GM20000 (cell line): ENCODE measurements around the gene PEA15.

Source experiments
- DNase-seq: peaks from one replicate; pipeline ENCODE4 v3.0.0; 2012; ENCODE audit warnings: low spot score
- CTCF ChIP-seq: IDR thresholded peaks from 2 replicates; pipeline ENCODE4 v1.5.1; 2012; ENCODE audit warnings: mild to moderate bottlenecking, control low read depth; ENCODE audit errors: extremely low read depth, missing control alignments

PEA15 gene

GRCh38 chr1:160227034-160227433 lies 21.9 kb downstream of the PEA15 start:
- no peak for TF ChIP-seq CTCF
- DNase-seq, result no peak

GRCh38 chr1:160227561-160227960 lies 22.4 kb downstream of the PEA15 start:
- no peak for TF ChIP-seq CTCF
- DNase-seq, result no peak

- no peak for DNase-seq
- TF ChIP-seq CTCF, result no peak
Measured at GRCh38 chr1:160228431-160228830, 23.2 kb downstream of the PEA15 start.

- no peak for DNase-seq
- no peak for TF ChIP-seq CTCF
Measured at GRCh38 chr1:160232911-160233310, 27.7 kb downstream of the PEA15 start.

GRCh38 chr1:160236806-160237205 lies 31.6 kb downstream of the PEA15 start:
- no peak for DNase-seq
- no peak for TF ChIP-seq CTCF

GRCh38 chr1:160237558-160237957 lies 32.4 kb downstream of the PEA15 start:
- DNase-seq, result no peak
- TF ChIP-seq CTCF, result no peak

- TF ChIP-seq CTCF, result no peak
- DNase-seq, result no peak
Measured at GRCh38 chr1:160238408-160238807, 33.2 kb downstream of the PEA15 start.
